ENCODE results near the gene PKP4.

Gene PKP4

GRCh38 chr2:158663796-158664195 lies 207.0 kb downstream of the PKP4 start:
- Histone ChIP-seq H2AFZ (ENCODE audit: low read depth, low read length, severe bottlenecking) (no peak overlapping the region), H3K9me3 (ENCODE audit: insufficient read depth, low read length) (no peaks in the 10 kb centered on the region), H3K4me2 (ENCODE audit: low read depth, low read length, poor library complexity, severe bottlenecking) (no peak overlapping the region), H3K9me2 (replicated peaks; ENCODE audit: insufficient read depth, low read length) (no peaks in the 10 kb centered on the region), H3K4me3 (ENCODE audit: insufficient read depth, low read length, poor library complexity, severe bottlenecking) (no peak overlapping the region), H4K20me1 (ENCODE audit: low read depth, low read length) (no peaks in the 10 kb centered on the region), H3K27me3 (ENCODE audit: low read length) (no peaks in the 10 kb centered on the region), H3K79me2 (ENCODE audit: insufficient read depth, low read length) (no peaks in the 10 kb centered on the region), H3F3A (ENCODE audit: insufficient read depth) (no peaks in the 10 kb centered on the region), H3K9ac (ENCODE audit: low read length) (no peak overlapping the region), H3K36me3 (ENCODE audit: low read length) (no peaks in the 10 kb centered on the region), H3K27ac (ENCODE audit: low read depth, low read length) (no peak overlapping the region)
- TF ChIP-seq CTCF (IDR thresholded peaks at IDR 0.05; ENCODE audit: insufficient read depth, low read length, poor library complexity, severe bottlenecking) (no peak), EZH2phosphoT487 (conservative IDR thresholded peaks at IDR 0.05; ENCODE audit: low read length) (no peak)

- no peaks in the 10 kb centered on the region for H3K36me3 ChIP-seq (ENCODE audit: low read length)
- H3K9me2 ChIP-seq (replicated peaks; ENCODE audit: insufficient read depth, low read length) = no peaks in the 10 kb centered on the region
- no peaks in the 10 kb centered on the region for H3K79me2 ChIP-seq (ENCODE audit: insufficient read depth, low read length)
- TF ChIP-seq CTCF (IDR thresholded peaks at IDR 0.05; ENCODE audit: insufficient read depth, low read length, poor library complexity, severe bottlenecking) (no peak), EZH2phosphoT487 (conservative IDR thresholded peaks at IDR 0.05; ENCODE audit: low read length) (no peak)
- H3F3A ChIP-seq (ENCODE audit: insufficient read depth) = no peaks in the 10 kb centered on the region
- no peaks in the 10 kb centered on the region for H3K27me3 ChIP-seq (ENCODE audit: low read length)
- no peaks in the 10 kb centered on the region for H3K9me3 ChIP-seq (ENCODE audit: insufficient read depth, low read length)
- no peak overlapping the region for H3K4me2 ChIP-seq (ENCODE audit: low read depth, low read length, poor library complexity, severe bottlenecking)
- H2AFZ ChIP-seq (ENCODE audit: low read depth, low read length, severe bottlenecking) = no peak overlapping the region
- no peak overlapping the region for H3K9ac ChIP-seq (ENCODE audit: low read length)
- H3K4me3 ChIP-seq (ENCODE audit: insufficient read depth, low read length, poor library complexity, severe bottlenecking) = no peak overlapping the region
- no peak overlapping the region for H3K27ac ChIP-seq (ENCODE audit: low read depth, low read length)
- H4K20me1 ChIP-seq (ENCODE audit: low read depth, low read length) = no peaks in the 10 kb centered on the region
Observed at GRCh38 chr2:158664987-158665386, 208.2 kb downstream of the PKP4 start.

- Histone ChIP-seq H3K27ac (ENCODE audit: low read depth, low read length) (no peak overlapping the region), H3K4me2 (ENCODE audit: low read depth, low read length, poor library complexity, severe bottlenecking) (no peak overlapping the region), H3K9ac (ENCODE audit: low read length) (no peak overlapping the region), H3F3A (ENCODE audit: insufficient read depth) (no peaks in the 10 kb centered on the region), H3K9me3 (ENCODE audit: insufficient read depth, low read length) (no peaks in the 10 kb centered on the region), H4K20me1 (ENCODE audit: low read depth, low read length) (no peaks in the 10 kb centered on the region), H2AFZ (ENCODE audit: low read depth, low read length, severe bottlenecking) (no peak overlapping the region), H3K9me2 (replicated peaks; ENCODE audit: insufficient read depth, low read length) (no peaks in the 10 kb centered on the region), H3K36me3 (ENCODE audit: low read length) (no peaks in the 10 kb centered on the region), H3K79me2 (ENCODE audit: insufficient read depth, low read length) (no peaks in the 10 kb centered on the region), H3K27me3 (ENCODE audit: low read length) (no peaks in the 10 kb centered on the region), H3K4me3 (ENCODE audit: insufficient read depth, low read length, poor library complexity, severe bottlenecking) (no peak overlapping the region)
- no peak for TF ChIP-seq EZH2phosphoT487 (conservative IDR thresholded peaks at IDR 0.05; ENCODE audit: low read length)
- no peak for TF ChIP-seq CTCF (IDR thresholded peaks at IDR 0.05; ENCODE audit: insufficient read depth, low read length, poor library complexity, severe bottlenecking)
Observed at GRCh38 chr2:158665536-158666302, 209.0 kb downstream of the PKP4 start.
